MG63 (cell line): Measurements from ENCODE around the gene GPS2. TPM values are rescaled to one million over a fixed set of nuclear protein-coding genes. Genes with fewer than 3 reads are reported as not detected.

Experiments
- DNase-seq: peaks from one replicate; pipeline ENCODE4 v3.0.0-alpha.2; 2020
- H3K27me3 ChIP-seq: fragments of 250-450 bp; sonication (Bioruptor Pico); 2 replicates; pipeline ENCODE4 v1.5.1; 2020; ENCODE audit warnings: mild to moderate bottlenecking, moderate library complexity
- H3K36me3 ChIP-seq: fragments of 250-450 bp; sonication (Bioruptor Pico); 2 replicates; pipeline ENCODE4 v1.5.1; 2020; ENCODE audit warnings: mild to moderate bottlenecking, moderate library complexity
- H3K4me3 ChIP-seq: fragments of 250-450 bp; sonication (Bioruptor Pico); 2 replicates; pipeline ENCODE4 v1.5.1; 2020; ENCODE audit warnings: mild to moderate bottlenecking, moderate library complexity
- H3K9me3 ChIP-seq: fragments of 250-450 bp; sonication (Bioruptor Pico); 2 replicates; pipeline ENCODE4 v1.5.1; 2020; ENCODE audit warnings: mild to moderate bottlenecking, moderate library complexity
- total RNA-seq: library from RNA; depleted of rRNA; stranded (reverse); fragments of >200 nt; shearing (Covaris generic); gene quantifications from 2 replicates; pipeline ENCODE4 v1.2.3, GENCODE V29; 2014; ENCODE audit warnings: low replicate concordance

The GPS2 gene
- total RNA-seq, 1 experiment from 2014 or later = 37.3 TPM

DNA sequence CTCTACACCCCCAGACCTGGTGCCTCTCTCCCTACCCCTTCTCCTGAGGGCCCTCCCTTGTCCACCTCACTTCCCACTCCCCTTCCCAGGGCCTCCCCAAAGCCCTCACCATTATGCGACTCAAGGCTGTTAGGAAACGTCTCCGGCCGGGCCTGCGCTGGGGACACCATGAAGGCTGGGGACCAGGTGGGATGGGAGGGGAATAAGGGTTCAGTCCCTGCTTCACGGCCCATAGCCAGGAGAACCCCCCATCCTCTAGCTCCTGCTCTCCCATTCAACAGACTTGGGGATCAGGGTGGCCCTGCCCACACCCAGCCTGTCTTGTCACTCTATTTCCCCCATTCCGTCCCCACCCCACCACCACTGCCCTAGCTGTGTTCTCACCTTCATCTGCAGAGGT is 11.9 kb upstream of the GPS2 start:
- Histone ChIP-seq H3K36me3 (no peaks in the 10 kb centered on the region), H3K4me3 (no peak overlapping the region), H3K9me3 (no peaks in the 10 kb centered on the region), H3K27me3 (no peaks in the 10 kb centered on the region)
- no peak for DNase-seq

DNA sequence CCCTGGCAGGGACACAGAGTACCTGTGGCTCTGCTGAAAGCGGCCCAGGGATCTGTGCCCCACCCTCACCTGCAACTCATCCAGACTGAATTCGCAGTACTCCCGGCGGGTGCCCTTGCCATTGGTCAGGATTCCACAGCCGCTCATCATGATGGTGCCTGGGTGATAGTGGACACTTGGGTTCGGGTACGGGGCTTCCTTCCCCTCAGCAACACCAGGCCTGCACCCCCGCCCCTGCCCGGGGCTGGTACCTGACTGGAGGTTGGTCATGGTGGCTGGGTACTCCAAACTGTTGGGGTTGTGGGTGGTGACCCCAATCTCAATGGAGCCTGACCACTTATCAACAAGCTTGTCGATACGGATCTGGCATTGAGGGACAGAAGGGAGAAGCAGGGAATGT is 11.0 kb upstream of the GPS2 start:
- no peaks in the 10 kb centered on the region for H3K9me3 ChIP-seq
- no peak overlapping the region for H3K4me3 ChIP-seq
- peaks cover 2% of the 10 kb centered on the region; the same call in 1 of the 2 replicates for H3K36me3 ChIP-seq
- DNase-seq = no peak
- H3K27me3 ChIP-seq = no peaks in the 10 kb centered on the region

DNA sequence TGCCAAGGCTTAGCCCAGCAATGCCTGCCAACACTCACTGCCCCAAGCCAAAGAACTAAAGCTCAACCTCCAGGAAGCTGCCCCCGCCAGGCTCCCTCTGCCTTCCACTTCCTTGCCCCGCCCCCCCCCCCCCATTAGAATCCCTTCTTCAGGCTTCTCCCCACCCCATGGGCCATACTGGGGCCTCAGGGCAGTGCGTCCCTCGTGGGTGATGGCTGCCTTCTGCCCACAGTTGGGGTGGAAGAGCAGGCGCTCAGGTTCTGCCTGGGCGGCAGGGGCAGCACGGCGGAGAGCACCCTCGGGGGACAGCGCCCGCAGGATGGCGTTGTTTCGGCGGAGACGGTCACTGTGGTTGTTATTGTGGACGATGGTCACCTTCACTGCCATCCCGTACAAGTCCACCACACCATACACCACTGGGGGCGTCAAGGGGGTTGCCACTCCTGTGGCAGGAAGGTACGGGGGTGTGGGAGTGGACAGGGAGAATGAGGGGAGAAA is 9.9 kb upstream of the GPS2 start:
- H3K36me3 ChIP-seq = peaks cover 2% of the 10 kb centered on the region; the same call in 1 of the 2 replicates
- no peak overlapping the region for H3K4me3 ChIP-seq
- H3K9me3 ChIP-seq = no peaks in the 10 kb centered on the region
- H3K27me3 ChIP-seq = no peaks in the 10 kb centered on the region
- DNase-seq = no peak

DNA sequence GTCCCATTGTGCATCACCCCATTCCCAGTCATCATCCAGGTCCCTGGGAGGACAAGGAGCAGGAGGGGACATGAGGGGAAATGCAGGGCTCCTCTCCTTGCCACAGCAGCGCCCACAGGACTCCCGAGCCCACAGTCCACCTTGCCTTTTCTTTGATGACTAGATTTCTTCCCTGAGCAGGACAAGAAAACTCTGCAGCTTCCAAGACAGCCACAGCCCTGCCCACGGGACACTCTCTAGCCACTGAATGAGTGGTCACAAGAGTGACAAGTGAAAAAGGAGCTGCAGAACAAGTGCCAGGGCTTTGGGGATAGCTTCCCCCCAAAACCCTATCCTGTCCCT is 9.2 kb upstream of the GPS2 start:
- DNase-seq = no peak
- Histone ChIP-seq H3K9me3 (no peaks in the 10 kb centered on the region), H3K4me3 (no peak overlapping the region), H3K36me3 (peaks cover 2% of the 10 kb centered on the region; the same call in 1 of the 2 replicates), H3K27me3 (no peaks in the 10 kb centered on the region)

DNA sequence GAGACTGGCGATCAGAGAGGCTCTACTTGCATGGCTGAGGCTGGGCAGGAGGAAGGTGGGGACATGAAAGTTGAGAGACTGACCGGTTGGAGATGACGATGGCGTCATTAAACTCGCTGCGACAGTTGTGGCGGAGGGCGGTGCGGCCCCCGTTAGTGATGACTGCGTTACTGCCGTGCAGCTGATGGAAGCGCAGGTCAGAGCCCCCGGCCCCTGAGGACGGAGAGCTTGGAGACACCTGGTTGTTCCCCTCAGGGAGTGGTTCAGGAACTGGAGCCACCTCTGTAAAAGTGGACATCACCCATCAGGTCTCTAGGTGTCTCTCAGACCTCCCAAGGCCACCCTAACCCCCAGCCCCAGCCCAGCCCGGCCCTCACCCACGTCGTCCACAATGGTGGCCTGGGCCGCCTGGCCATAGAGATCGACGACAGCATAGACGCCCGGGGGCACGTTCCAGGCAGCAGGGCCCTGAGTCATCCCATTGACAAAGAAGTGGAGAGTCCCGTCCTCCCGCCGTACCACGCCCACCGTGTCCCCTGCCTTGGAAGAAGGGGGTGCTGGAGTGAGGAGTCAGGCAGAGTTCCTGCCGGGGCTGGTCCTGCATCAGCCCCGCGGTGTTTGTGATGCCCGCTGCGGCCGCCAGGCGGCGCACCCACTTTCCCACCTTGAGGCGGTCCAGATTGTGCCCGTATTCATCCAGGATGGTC is 8.7 kb upstream of the GPS2 start:
- Histone ChIP-seq H3K27me3 (no peaks in the 10 kb centered on the region), H3K36me3 (peaks cover 2% of the 10 kb centered on the region), H3K4me3 (no peak overlapping the region), H3K9me3 (no peaks in the 10 kb centered on the region)
- DNase-seq = no peak

DNA sequence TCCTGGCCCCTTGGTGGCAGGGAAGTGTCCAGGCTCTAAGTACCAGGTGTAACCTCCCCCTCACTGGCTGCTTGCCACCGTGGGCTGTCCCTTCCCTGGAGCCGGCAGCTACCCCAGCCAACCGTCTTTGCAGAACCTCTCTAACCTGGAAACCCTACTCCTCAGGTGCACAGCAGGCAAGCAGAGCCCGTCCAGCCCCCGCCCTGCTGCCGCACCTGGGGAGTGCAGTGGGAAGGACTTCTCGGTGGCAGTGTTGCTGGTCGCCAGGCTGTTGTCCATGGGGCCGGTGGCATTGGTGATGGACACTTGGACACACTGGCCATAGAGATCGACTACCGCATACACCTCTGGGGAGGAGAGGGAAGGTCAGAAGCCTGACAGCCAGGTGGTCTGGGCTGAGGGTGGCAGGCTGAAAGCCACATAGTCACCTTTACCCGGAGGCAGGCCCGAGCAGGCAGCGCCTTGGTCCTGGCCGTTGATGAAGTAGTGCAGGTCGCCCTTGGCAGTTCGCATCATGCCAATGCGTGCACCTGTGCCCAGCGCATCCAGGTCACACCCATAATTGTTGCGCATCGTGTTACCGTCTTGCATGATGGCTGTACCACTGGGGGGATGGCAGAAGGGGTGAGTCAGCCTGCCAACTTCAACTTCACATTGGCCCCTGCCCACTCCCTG is 7.5 kb upstream of the GPS2 start:
- Histone ChIP-seq H3K36me3 (peaks cover 2% of the 10 kb centered on the region), H3K27me3 (no peaks in the 10 kb centered on the region), H3K9me3 (no peaks in the 10 kb centered on the region), H3K4me3 (no peak overlapping the region)
- DNase-seq = no peak

DNA sequence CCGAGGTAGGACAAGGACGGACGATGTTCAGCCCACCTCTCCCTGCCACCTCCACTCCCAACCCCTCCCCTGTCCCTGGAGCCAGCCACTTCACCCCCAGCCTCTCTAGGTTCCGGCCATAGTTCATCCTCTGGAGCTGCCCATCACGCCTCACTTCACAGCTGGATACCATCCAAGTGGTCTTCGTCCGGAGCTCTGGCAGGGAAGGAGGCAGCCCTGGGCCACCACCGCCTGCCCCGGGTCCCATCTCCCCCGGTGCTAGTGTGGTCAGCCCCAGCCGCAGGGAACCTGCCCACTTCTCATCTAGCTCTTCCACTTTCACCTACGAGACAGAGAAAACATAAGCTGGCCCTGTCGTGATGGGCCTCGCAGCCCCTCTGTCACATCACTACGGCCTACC is 6.3 kb upstream of the GPS2 start:
- Histone ChIP-seq H3K36me3 (peaks cover 2% of the 10 kb centered on the region), H3K9me3 (no peaks in the 10 kb centered on the region), H3K4me3 (no peak overlapping the region), H3K27me3 (no peaks in the 10 kb centered on the region)
- DNase-seq = no peak

DNA sequence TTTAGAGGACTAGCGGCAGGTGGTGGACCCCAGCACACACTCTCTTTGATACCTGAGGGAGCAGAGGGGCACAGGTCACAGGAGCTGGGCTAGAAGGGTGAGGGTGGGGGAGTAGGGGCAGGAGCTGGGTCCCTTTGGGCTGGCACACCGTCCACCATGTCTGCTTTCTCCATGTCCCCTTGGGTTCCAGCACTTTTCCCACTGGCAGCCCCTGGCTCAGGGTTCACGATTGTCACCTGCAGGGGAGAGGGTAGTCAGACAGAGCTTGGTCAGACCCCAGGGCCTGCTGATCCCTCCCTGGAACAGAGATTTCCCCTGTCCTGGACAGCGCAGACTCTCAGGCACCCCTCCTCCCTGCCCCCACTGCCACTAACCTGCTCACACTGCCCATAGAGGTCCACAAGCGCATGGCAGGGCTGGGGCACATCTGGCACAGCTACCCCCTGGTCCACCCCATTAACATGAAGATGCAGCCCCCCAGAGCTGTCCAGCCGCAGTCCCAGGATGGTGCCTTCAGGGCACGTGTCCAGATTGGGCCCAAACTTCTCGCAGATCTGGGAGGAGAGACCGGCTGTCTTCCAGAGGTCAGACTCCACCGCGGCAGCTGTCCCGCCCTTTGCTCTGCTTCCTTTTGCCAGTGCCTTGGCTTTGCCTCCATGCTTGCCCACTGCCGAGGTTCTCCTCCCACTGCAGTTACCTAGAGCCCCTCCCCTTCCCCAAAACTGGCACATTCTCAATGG is 3.1 kb upstream of the GPS2 start:
- H3K9me3 ChIP-seq = no peaks in the 10 kb centered on the region
- no peak overlapping the region for H3K4me3 ChIP-seq
- H3K27me3 ChIP-seq = no peaks in the 10 kb centered on the region
- H3K36me3 ChIP-seq = peaks cover 6% of the 10 kb centered on the region
- DNase-seq = no peak

DNA sequence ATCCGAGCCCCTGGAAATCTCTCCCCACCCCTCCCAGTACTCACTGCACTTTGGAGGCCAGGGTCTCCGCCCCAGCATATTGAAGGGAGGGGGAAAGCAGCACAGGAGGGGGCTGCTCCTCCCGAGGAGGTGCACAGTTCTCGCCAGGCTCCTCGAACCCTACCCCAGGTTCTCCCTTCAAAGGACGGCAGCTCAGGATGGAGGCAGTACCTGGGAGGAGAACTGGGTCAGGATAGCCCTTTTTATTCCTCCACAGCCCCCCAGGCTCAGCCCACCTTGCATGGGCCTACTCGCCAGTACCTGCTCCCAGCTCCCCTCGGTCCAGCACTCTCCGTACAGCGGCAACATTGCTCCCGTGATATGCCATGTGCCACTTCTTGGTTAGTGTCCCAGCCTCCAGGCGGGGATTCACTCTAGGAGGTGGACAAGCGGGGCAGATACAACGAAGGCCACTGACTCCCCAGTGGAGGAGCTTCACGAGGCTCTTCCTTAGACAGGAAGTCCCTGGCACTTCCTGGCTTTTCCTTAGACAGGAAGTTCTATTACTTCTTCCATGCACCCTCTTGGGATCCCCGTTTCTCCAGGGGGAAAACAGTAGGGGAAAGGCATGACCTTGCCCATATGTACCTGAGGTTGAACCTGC is 2.1 kb upstream of the GPS2 start:
- Histone ChIP-seq H3K27me3 (no peaks in the 10 kb centered on the region), H3K36me3 (peaks cover 16% of the 10 kb centered on the region), H3K9me3 (no peaks in the 10 kb centered on the region), H3K4me3 (no peak overlapping the region)
- no peak for DNase-seq

DNA sequence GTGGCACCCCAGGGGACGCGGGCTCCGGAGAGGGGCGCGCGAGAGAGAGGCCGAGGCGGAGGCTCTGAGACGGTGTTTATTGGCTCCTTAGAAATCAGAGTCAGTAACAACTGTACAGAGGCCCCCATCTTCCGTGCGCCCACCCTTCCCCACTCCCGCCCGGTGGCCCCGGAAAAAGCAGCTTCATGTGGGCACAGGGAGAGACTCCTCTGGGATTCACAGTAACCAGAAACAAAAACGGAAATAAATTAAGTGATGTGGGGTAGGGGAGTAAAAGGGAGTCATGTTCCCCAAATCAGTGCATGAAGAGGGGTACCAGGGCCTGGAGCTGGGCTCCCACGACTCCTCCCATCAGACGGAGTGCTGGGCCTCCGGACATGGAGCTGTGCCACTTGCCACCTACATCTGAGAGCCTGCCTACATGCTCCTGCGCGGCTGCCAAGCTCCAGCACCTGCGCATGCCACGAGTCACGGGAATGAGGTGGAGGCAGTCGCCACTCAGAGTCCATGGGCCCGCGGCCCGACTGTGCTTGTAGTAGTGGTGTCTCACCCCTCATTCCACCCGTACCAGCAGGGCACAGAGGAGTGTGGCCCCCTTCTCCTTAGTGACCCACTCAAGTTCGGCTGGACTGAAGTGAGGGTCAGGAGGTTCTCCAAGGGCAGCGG is 543 bp upstream of the GPS2 start:
- Histone ChIP-seq H3K4me3 (peak overlapping the region; percentile 71), H3K27me3 (no peaks in the 10 kb centered on the region), H3K9me3 (no peaks in the 10 kb centered on the region), H3K36me3 (peaks cover 27% of the 10 kb centered on the region)
- DNase-seq = no peak

DNA sequence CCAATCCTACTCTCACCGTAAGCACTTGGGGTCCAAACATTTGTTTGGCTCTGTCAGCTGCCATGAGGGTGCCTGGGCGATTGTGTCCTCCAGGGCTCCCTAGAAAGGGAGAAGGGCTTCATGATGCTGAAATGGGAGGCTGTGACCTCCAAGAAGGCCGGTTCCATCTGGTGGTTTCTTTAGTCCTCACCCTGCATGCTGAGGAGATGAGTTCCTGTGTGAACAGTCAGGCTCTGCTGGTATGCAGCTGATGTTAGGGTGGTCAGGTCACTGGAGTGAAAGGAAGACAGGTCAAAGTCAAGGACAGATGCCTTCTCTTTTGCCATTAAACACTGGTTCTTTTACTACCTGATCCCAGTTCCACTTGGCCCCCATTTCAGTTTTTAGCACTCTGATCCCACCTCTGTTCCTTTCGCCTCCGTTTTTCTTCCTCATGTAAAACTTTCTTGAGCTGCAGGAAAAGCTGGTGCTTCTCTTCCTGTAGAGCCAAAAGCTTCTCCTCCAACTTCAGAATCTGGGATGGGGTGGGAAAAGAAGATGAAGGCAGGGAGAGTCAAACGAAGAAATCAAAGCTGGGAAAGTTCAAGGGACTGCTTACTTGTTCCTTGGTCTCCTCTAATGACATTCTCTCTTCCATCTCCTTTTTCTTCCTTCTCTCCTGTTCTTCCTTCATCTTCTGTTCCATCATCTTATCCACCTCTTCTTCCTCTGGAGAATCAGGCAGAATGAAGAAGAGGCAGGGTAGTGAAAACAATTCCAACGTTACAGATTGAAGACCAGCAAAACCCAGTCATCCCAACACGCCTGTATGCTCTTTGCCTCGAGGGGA is 1.1 kb downstream of the GPS2 start:
- no peaks in the 10 kb centered on the region for H3K27me3 ChIP-seq

DNA sequence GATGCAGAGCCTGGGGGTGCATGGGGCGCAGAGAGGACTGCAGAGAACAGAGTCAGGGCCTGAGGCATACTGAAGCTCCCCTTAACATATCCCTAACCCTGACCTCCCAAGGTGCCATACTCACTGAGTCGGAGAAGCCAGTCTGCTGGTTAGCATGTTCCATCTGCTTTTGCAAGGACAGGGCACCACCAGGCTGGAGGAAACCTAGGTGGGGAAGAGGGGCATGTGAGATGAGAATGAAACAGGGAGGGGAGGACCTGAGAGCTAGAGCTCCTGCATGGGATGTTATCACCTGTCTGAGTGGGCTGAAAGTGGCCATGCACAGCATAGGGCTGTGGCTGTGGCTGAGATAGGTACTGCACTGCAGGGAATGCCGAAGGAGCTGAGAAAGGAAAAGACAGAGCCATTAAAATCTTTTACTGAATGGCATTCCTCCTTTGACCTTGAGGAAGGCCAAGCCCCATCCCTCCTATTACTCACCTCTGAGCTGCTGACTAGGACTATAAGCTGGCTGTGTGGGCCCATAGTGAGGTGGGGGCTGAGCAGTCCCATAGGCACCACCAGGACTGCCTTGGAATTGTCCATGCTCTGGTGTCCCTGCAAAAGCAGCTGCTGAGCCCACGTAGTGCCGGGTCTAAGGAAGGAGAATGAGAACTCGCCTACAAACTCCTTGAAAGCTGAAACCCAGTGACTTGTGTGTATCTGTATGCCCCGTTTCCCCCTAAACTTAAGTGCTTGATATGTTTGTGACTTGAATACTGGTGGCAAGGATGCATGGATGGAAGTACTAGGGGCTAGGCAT is 1.9 kb downstream of the GPS2 start:
- Histone ChIP-seq H3K9me3 (no peaks in the 10 kb centered on the region), H3K36me3 (peaks cover 51% of the 10 kb centered on the region), H3K27me3 (no peaks in the 10 kb centered on the region), H3K4me3 (no peak overlapping the region)
- DNase-seq = peak; percentile 29

More for the DNA sequence above, 1.1 kb downstream of the GPS2 start:
- Histone ChIP-seq H3K9me3 (no peaks in the 10 kb centered on the region), H3K4me3 (peak overlapping the region; percentile 71), H3K36me3 (peaks cover 43% of the 10 kb centered on the region)
- DNase-seq = no peak

DNA sequence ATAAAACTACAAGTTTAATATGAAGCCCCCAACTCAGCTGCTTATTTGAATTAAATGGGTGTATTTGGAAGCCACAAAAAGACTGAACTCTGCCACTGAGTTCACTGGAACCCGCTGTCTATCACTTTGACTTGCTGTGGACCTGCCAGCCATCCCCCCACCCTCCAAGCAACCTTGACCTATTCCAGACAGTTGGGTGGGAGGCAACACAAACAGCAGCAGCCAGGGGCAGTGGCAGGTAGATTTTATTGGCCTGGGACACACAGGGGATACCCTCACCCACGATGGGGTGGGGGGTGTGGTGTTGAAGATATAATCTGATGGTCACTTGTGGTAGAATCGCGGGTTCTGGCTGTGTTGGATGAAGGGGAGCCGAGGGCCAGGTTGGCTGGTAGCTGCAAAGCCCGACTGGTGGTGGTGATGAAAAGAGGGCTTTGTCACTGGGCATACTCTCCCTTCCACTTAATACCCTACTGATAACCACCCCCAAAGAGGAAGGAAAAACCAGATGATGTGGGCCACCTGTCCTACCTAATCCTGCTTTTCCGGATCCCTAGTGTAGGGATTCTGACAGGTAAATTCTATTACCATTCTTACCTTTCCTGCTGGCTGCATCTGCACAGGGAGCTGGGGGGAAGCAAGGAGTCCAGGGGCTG is 2.6 kb downstream of the GPS2 start:
- no peaks in the 10 kb centered on the region for H3K27me3 ChIP-seq
- H3K4me3 ChIP-seq = no peak overlapping the region
- DNase-seq = no peak
- no peaks in the 10 kb centered on the region for H3K9me3 ChIP-seq
- peaks cover 53% of the 10 kb centered on the region for H3K36me3 ChIP-seq

DNA sequence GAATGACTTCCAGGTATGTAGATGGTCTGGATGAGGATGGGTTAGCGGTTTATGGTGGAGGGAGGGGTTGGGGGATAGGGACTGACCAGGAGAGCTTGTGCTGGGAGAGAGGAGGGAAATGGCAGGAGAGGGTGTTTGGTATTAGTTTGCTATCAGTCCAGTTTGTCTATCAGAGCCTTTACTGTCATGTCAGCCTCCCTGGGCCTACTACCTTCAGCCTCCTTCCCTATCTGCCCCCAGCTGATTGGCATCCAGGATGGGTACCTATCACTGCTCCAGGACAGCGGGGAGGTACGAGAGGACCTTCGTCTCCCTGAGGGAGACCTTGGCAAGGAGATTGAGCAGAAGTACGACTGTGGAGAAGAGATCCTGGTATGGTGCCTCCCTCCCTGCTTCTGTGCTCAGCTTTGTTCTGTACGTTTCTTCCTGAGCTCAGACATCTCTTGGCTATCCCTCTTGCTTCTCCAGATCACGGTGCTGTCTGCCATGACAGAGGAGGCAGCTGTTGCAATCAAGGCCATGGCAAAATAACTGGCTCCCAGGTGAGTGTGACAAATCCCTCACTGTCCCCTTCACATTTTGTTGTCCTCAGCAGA is 4.0 kb downstream of the GPS2 start:
- peaks cover 53% of the 10 kb centered on the region for H3K36me3 ChIP-seq
- H3K4me3 ChIP-seq = no peak overlapping the region

More for the DNA sequence above, 4.0 kb downstream of the GPS2 start:
- H3K27me3 ChIP-seq = no peaks in the 10 kb centered on the region
- H3K9me3 ChIP-seq = no peaks in the 10 kb centered on the region
- DNase-seq = no peak
